Epithelial cell of prostate (primary cell): ENCODE measurements around the gene ARHGAP15.

Experiments used
- DNase-seq: peaks from one replicate; pipeline ENCODE4 v3.0.0-alpha.2; 2011; ENCODE audit warnings: low read depth, low spot score
- H3K27ac ChIP-seq: fragments of 450-650 bp; 2 replicates; pipeline ENCODE4 v1.5.1; 2017; ENCODE audit warnings: mild to moderate bottlenecking

The ARHGAP15 gene

DNA sequence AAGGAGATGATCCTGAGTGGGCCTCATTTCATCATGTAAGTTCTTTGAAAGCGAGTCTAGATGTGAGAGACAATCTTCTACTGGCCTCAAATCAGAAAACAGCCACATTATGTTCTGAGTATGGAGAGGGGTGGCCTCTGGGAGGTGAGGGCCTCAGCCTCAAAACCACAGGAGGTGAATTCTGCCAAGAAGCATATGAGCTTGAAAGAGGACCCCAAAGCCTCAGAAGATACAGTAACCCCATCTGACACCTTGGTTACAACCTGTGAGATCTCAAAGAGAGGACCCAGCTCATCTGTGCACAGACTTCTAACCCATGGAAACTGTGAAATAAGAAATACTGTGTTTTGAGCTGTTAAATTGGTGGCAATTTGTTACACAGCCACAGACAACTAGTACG, 200.1 kb downstream of the ARHGAP15 start:
- DNase-seq = no peak
- no peak overlapping the region for H3K27ac ChIP-seq

DNA sequence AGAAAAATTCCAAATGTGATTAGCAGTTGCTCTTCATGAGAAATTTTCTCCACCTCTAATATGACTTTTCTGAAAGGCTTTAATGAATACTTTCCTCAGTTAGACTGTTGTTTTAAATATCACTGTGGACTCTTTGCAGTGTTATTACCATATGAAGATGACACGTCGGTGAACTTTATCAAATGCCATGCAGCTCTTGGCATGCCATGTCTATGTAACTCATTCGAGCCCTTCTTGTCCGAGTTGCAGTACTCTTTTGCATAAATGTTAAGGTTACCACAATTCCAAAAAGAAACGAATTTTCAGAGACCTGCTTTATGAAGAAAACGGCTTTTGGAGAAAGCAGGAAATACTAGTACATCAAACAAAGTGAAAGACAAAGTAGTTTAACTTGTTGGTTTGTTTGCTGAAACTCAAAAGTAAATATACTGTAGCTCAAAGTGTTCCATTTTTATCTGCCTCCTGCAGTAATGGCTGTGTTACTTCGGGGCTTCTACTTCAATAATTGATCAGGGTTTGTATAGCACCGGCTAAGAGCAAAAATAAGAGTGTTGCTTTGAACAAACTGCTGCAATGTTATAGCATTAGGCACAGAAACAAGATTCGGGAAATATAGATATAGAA, 204.1 kb downstream of the ARHGAP15 start:
- no peak overlapping the region for H3K27ac ChIP-seq
- no peak for DNase-seq

- no peak overlapping the region for H3K27ac ChIP-seq
- no peak for DNase-seq
Measured at GRCh38 chr2:143333847-143334246, 204.6 kb downstream of the ARHGAP15 start.

DNA sequence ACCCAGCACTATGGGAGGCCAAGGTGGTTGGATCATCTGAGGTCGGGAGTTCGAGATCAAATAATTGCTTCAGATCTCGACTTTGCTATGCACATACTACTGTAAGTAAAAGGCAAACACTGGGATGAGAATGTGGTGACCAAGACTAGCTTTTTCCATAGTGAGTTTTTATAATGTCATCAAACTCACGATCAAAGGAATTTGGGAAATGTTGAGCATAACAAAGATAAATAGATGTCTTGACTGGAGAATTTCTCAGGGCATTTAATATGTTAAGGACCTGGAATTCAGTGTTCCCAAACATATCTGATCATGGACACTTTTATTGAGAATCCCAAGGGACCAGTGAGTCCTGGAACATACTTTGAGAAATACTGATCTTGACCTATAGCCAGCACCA, 205.6 kb downstream of the ARHGAP15 start:
- no peak overlapping the region for H3K27ac ChIP-seq
- no peak for DNase-seq

GRCh38 chr2:143336719-143337210, 207.5 kb downstream of the ARHGAP15 start:
- DNase-seq = no peak
- H3K27ac ChIP-seq = no peak overlapping the region

GRCh38 chr2:143341478-143341877, 212.3 kb downstream of the ARHGAP15 start:
- no peak overlapping the region for H3K27ac ChIP-seq

GRCh38 chr2:143344780-143345179, 215.6 kb downstream of the ARHGAP15 start:
- no peak overlapping the region for H3K27ac ChIP-seq
- no peak for DNase-seq

More at GRCh38 chr2:143341478-143341877, 212.3 kb downstream of the ARHGAP15 start:
- DNase-seq = no peak

DNA sequence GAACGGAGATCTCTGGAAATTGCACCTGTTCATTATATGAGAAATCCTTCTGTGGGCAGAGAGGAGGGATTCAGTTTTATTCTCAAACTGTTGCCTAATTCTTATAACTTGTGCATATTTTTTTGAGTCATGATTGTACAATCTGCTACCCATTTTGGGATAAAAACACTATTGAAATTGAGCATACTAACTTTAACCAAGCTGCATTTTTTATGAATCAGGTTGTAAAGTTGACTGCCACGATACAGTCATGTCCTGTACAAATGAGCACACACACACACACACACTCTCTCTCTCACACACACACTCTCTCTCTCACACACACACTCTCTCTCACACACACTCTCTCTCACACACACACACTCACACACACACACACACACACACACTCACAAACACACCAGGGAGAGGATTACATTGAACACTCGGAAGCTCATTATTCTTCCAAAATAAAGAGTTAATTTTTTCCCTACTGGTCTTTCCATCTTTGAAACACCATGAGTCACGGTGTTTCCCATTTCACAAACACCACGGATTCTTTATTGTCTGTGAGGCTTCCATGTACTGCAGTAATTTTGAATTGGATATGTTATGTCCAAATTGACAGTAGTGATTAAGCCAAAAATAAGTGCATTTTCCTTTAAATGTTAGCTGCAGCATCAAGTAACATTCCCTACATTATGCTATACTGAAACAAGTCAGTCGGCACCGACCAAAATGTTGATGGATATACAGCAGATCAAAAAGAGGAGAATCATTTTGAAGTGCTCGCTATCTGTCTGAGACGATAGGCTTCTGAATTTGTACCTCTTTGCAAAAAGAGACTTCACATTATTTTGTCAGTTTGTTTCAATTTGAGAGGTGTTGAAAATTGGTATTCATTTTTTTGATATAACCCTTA, 216.9 kb downstream of the ARHGAP15 start:
- DNase-seq = no peak
- no peak overlapping the region for H3K27ac ChIP-seq

GRCh38 chr2:143347271-143347695, 218.1 kb downstream of the ARHGAP15 start:
- no peak for DNase-seq
- H3K27ac ChIP-seq = no peak overlapping the region

DNA sequence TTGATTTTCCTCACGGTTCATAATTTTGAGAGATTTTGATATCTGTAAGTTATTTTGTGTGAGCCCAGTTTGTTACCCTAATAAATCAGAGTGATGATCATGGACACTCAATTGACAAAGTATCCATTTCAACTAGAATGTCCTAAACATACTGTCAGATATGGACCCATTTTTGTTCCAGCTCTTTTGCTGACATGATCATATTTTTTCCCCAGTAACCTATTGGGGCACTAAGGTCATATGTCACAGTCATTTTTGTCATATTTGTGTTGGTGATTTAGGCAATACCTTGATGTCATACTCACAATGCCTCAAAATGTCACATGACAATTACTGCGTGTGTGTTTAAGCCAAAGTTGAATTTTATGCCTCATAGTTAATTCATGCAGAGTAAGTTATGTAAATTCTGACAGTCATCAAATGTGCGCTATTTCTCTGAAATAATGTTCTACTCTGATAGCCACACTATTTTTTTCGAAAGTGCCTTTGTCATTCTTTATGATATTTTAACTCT, 218.7 kb downstream of the ARHGAP15 start:
- DNase-seq = no peak
- no peak overlapping the region for H3K27ac ChIP-seq

- H3K27ac ChIP-seq = no peak overlapping the region
- DNase-seq = no peak
Measured at GRCh38 chr2:143354050-143354750, 225.0 kb downstream of the ARHGAP15 start.

DNA sequence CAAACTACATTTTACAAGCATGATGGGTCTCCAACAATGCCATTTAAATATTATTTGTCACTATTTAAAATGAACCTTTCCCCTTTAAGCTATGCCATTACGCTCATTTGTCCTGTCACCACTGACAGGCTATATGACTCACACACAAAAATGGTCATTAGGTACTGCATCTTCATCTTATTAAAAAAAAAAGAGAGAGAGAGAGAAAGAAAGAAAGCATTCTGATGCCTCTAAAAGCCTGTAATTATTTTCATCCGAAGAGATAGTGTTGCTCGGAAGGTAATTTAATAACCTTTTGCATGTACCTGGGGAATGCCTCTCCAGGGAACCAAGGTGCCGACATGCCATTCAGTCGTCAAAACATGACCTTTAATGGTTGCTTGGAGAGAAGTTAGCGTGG, 226.7 kb downstream of the ARHGAP15 start:
- no peak for DNase-seq
- H3K27ac ChIP-seq = no peak overlapping the region

GRCh38 chr2:143356336-143356735, 227.1 kb downstream of the ARHGAP15 start:
- no peak for DNase-seq
- H3K27ac ChIP-seq = no peak overlapping the region

DNA sequence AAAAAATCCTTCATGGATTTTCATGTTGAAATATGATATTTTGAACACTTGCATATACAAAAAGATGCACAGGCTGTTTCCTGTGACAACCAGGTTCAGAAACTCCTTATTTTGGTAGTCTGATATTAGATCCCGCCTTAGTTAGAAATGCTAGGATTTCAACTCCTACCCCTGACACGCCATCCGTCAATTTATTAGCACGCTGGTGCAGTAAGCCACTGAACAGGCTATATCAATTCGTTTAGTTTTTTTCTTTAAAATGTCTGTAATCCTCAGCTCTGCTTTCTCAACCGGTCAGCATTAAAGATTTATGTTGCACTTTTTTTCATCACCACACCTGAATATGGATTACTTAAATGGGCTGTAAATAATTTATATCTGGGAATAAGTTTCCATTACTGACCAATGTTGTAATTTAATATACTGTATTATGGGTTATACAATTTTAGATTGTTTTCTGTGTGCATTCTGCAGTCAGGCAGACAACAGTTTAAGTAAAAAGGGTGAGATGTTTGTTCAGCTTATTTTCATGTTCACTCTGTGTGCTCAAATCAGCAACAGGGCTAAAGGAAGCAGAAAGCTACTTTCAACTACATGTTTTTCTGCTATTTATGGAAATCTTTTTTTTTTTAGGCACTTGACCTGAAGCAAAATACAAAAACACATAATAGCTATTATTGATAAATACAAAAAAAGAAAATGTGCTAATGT, 227.7 kb downstream of the ARHGAP15 start:
- DNase-seq = no peak
- H3K27ac ChIP-seq = no peak overlapping the region

- H3K27ac ChIP-seq = no peak overlapping the region
- no peak for DNase-seq
Measured at GRCh38 chr2:143357966-143358365, 228.7 kb downstream of the ARHGAP15 start.

GRCh38 chr2:143361346-143361745, 232.1 kb downstream of the ARHGAP15 start:
- no peak overlapping the region for H3K27ac ChIP-seq
- DNase-seq = no peak

GRCh38 chr2:143371616-143372015, 242.4 kb downstream of the ARHGAP15 start:
- DNase-seq = no peak
- no peak overlapping the region for H3K27ac ChIP-seq

- H3K27ac ChIP-seq = no peak overlapping the region
- no peak for DNase-seq
Measured at GRCh38 chr2:143375384-143375880, 246.2 kb downstream of the ARHGAP15 start.

GRCh38 chr2:143378996-143379395, 249.8 kb downstream of the ARHGAP15 start:
- H3K27ac ChIP-seq = no peak overlapping the region
- no peak for DNase-seq

DNA sequence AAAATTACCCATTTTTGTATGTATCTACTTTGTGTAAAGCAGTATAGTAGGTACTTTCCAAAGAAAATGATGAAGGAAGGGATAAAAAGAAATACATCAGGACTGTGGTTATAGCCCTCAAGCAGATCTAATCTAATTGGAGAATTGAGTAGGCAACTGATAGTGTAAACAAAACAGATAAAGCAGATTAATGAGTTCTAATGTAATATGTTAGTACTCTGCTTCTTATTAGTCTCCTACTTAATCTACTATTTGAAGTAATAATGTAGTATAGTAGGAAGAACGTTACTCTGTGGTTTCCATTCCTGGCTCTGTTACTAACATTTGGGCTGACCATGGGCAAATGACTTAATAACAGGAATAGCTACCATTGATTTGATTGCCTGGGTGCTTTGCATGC, 250.7 kb downstream of the ARHGAP15 start:
- no peak for DNase-seq
- H3K27ac ChIP-seq = no peak overlapping the region
